ENCODE measurements around the gene MDH1.

DNA sequence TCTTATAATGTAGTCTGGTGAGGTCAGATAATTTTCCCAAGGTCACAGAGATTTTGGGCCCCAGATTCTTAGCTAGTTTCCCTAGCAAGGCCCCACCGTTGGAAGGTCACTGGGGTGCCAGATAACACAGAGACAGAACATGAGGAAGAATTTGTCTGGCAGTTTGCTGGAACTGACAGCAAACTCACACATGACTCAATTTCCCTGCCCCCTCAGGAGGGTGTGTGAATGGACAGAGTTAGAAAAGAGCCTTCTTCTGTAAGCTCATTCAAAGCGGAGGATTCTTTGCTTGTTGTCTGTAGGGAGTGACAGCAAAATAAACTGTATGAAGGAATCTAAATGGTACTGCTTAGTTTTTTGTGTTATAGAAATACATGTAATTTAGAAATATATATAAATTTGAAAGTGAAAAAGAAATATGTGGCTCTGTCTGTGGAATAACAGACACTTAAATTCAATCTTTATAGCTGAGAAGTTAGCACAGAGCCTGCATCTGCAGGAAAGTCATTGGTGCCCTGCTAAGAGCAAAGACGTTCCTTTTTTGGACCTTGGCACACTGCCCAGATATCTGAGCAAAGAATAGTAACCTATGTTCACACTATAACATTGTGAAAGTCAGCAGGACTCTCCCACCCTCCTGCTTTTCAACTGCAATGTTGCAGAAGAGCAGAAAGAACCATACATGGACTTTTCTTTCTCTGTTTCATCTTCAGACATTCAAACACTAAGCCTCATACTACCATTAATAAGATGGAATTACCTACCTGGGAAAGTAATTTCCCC lies 2.1 kb downstream of the MDH1 start:
- TF ChIP-seq ZNF274 (IDR thresholded peaks at IDR 0.05; ENCODE audit: low read depth, low read length) (no peak), SUZ12 (IDR thresholded peaks at IDR 0.05; ENCODE audit: extremely low read depth, insufficient read depth, insufficient read length) (no peak), YY1 (IDR thresholded peaks at IDR 0.05; ENCODE audit: insufficient read depth, insufficient read length) (no peak)
